Measurements from ENCODE around the gene CARHSP1. TPM values are rescaled to one million over a fixed set of nuclear protein-coding genes. Genes with fewer than 3 reads are reported as not detected.
A peak's percentile ranks its signal among the peaks of the same experiment; 100 is the strongest.
"Not testable (repeated sequence)": the region's sequence is repeated elsewhere in the genome, so short reads cannot be mapped to it uniquely, and the experiment has no call there.

CARHSP1 gene
- polyA plus RNA-seq (2013, experiment 1 of 2; ENCODE audit: insufficient read length), result 103 TPM
- polyA plus RNA-seq (2013, experiment 2 of 2; ENCODE audit: insufficient read length), result 53.0 TPM

DNA sequence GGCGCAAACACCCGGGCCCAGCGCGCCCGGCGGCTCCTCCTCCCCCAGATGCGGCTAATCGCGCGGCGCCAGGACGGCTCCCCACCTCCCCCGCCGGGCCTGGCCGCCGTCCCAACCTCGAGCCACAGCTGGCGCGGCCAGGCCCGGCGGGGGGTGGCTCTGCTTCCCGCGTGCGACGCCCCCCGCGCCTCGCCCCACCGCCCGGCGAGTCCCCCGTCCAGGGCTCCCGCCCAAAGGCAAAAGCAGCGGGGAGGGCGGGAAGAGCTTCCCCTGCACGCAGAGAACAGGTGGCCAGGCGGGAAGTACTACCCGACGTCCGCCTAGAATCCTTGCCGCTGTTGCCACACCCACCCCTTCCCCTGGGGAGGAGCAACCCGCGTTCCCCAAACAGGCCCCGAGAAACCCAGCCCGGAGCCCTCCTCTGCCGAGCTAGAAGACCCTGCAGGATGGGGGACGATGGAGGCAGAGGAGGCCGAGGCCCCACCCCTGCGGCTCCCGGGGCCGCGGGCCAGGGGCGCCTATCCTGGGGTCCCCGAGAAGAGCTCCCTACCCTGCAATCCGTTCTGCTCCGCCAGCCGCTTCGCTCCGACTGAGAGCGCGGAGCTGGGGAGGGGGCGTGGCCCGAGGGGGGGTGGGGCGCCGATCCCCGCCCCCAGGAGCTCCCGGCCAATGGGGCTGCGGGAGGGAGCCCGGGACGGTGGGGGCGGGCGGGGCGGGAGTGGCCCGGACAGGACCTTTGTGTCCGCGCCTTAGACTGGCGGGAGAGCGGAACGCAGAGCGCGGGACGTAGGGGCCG is at the start of gene CARHSP1:
CARHSP1 (minus strand) TSS at position 591 of the 796 bp plus-strand sequence. CDS start 9,678 bp downstream, outside the sequence.
- peak; percentile 90 for DNase-seq

DNA sequence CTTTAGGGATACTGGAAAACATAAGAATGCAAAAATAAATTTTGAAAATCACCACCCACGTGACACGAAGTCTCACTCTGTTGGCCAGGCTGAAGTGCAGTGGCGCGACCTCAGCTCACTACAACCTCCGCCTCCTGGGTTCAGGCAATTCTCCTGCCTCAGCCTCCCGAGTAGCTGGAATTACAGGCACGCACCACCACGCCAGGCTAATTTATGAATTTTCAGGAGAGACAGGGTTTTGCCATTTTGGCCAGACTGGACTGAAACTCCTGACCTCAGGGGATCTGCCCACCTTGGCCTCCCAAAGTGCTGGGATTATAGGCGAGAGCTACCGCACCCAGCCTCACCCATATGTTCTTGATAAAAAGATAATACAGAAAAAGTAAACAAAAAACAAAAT is 48.5 kb upstream of the CARHSP1 start:
- not testable (repeated sequence) for DNase-seq

GRCh38 chr16:8916541-8917225 is 47.9 kb upstream of the CARHSP1 start:
- no peak for DNase-seq

GRCh38 chr16:8915722-8916301 is 47.0 kb upstream of the CARHSP1 start:
- DNase-seq, result no peak

DNA sequence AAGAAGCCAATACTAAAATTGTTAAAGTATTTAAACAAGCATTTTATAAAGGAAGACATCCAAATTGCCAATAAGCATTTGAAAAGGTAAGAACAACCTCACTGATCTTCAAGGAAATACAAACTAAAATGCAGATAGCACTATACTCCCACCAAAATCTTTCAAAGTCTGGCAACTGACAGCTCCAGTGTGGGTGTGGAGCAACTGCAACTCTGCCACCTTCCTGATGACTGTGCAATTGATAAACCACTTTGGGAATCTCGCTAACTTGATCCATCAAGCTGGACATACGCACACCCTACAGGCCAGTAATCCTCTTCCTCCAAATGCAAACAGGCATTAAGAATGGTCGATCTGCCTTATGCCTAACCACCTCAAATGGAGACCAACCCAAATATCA is 45.3 kb upstream of the CARHSP1 start:
- no peak for DNase-seq

DNA sequence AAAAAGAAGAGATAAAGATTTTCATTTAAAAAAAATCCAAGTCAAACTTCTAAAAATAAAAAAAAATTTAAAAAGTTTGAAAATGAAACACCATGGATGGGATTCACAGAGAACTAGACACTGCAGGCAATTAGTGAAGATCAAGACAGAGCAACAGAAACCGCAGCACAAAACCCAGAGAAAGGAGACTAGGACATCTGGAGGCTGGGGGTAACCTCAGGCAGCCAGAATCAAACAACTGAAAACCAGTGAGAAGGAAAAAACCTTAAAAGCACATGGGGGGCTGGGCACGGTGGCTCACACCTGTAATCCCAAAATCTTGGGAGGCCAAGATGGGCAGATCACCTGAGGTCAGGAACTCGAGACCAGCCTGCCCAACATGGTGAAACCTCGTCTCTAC is 44.0 kb upstream of the CARHSP1 start:
- no peak for DNase-seq

- no peak for DNase-seq
Observed at GRCh38 chr16:8910811-8911210, 42.0 kb upstream of the CARHSP1 start.

- no peak for DNase-seq
Observed at GRCh38 chr16:8908810-8909468, 40.1 kb upstream of the CARHSP1 start.

DNA sequence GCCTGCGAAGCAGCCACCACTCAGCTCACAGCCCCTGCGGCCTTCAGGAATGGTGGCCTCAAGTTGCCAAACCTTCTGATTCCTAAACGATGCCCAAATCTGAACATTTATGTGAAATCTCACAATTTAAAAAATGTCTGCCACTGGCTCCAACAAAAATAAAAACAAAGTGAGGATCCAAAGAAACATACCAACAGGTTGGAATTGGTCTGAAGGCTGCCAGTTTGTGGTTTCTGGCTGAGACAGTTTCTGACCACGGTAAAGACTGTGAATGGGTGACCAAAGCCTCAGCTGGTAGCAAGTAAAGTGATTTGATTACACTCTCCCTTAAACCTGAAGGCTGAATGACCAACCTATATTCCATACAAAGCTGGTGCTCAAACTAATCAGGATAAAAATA is 38.3 kb upstream of the CARHSP1 start:
- DNase-seq, result no peak

DNA sequence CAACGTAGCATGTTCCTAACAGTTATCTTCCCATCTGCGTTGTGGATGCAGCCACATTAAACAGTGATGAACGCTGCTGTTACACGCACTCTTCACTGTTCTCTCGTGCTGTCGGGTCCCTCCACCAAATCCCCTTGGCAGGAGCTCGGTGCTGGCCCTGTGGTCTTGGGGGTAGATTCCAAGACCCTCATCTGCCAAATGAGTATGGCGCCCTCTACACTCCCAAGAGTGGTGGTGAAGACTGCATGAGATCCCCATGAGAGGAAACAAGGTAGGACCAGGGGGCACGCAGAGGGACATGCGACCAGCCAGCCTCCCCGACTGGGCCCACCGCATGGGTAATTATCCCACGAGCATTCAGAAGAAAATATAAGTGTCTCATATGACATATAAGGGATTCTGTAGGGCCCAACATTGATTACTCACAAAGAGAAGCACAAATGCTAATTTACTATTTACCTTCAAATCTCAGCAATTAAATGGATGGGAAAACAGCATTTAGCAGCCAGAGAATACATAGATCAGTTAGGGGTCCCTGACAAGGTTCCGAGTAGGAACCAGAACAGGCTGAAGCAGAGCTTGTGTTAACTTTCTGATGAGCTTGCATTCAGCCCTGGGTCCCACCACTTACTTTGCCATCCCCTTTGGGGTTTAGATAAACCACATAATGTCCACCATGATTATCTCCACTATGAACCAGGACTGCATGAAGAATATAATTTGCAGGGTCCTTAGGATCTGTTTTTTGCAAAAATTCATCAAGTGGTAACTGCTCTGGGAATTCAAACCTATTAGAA is 37.2 kb upstream of the CARHSP1 start:
- no peak for DNase-seq

- DNase-seq, result peak; percentile 15
Observed at GRCh38 chr16:8905168-8905762, 36.5 kb upstream of the CARHSP1 start.

DNA sequence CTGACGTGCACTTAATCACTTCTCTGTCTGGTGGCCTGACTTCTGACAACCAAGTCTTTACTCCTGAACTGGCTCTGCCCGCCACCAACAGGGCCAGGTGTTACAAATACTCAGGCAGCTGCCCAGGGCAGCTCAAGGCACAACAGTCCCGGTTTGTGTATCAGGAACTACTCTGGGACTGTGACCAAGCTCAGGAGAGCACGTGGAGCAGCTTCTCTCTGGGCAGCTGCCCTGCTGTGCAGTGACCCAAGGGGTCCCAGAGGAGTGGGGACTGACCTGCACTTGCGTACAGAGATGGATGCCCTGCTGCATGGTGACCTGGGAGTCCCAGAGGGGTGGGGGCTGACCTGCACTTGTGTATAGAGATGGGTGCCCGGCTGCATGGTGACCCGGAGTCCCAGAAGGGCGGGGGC is 35.2 kb upstream of the CARHSP1 start:
- no peak for DNase-seq

GRCh38 chr16:8903004-8903403 is 34.2 kb upstream of the CARHSP1 start:
- no peak for DNase-seq

DNA sequence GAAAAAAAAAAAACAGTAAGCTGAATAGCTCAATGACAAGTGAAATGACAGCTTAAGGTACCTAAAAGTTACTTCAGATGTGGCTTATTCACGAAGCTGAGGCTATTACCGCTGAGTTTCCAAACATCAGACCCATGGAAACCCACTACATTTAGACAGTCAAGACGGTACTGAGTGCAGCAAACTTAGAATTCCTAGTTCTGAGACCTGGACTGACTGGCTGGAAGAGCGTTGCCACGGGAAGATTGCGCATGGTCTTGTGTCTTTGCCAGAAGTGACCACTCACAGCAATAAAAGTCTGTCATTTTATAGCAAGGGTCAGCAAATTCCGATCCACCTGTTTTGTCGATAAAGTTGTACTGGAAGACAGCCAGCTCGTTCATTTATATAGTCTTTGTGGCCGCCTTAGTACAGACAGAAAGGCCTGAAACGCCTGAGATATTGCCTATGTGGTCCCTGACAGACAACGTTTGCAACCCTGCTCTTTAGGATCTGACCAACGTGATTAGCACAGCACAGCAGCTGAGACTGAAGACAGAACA is 32.6 kb upstream of the CARHSP1 start:
- no peak for DNase-seq

DNA sequence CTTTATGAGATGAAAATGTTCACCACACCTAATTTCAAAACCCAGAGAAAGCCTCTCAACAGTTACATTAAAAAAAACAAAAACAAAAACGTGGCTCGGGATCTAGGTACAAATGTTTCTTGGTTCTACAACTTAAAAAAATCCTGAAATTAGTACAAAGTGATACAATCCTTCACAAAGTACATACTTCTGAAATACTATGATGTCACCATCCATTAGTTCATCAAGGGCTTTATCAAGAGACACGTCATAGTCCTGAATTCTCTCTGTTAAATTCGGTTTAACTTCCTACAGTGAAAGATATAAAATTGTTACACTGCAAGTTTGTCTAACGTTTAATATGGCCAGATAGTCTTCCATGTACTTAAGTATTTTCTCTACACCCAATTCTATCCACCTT is 31.5 kb upstream of the CARHSP1 start:
- no peak for DNase-seq

DNA sequence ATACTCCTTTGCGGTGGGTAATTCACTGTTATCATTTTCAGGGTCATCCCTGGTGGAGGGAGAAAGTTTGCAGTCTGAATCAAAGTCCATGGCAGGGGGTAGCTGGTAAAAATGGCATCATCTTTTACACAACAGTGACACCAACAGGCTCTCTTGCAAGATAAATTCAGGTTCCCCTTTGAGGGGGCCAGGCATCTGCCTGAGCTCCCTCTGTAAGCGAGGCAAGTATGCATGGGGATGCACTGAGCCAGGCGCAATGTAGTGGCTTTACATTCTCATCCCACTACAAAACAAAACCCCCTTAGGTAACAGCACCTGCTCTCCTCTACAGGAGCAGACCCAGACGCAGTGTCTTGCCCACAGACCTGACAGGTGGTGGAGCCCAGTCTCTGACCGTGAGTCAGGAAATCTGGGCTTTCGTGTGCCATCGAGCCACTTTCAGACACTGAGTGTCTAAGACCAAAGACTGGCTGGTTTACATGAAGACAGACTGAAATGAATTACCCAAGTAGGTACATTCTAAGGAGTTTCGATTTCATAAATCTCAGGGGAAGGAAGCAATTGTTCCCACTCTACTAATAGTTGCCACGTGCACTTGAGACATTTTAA is 31.0 kb upstream of the CARHSP1 start:
- no peak for DNase-seq

DNA sequence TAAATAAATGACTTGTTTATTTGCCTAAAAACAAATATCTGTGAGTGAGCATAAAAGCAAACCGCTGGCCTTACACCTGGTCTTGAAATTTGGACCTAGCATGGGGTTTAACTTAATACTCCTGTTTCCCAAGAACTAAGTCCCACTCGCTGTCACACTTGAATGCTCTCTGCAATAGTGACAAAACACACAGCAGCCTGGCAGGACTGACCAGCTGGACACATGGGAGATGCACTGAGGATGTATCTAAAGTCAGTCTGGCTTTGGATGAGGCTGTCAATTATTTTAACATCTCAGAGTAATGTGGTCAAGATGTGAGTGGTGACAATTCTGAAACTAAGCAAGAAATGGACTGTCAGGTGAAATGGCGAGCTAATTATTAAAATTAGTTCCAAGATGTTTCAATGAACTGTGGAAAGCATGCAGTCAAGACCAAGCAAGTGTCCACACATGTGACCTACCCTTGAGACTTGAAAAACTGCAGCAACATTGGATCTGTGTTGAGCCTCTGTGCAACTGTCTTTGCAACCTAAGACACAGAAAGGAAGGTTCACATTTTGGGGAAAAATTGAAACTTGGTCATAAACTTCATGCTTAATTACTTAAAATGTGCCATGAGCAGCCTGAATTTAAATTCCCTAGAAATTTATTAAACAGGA is 30.0 kb upstream of the CARHSP1 start:
- no peak for DNase-seq

- no peak for DNase-seq
Observed at GRCh38 chr16:8894736-8895334, 26.0 kb upstream of the CARHSP1 start.

DNA sequence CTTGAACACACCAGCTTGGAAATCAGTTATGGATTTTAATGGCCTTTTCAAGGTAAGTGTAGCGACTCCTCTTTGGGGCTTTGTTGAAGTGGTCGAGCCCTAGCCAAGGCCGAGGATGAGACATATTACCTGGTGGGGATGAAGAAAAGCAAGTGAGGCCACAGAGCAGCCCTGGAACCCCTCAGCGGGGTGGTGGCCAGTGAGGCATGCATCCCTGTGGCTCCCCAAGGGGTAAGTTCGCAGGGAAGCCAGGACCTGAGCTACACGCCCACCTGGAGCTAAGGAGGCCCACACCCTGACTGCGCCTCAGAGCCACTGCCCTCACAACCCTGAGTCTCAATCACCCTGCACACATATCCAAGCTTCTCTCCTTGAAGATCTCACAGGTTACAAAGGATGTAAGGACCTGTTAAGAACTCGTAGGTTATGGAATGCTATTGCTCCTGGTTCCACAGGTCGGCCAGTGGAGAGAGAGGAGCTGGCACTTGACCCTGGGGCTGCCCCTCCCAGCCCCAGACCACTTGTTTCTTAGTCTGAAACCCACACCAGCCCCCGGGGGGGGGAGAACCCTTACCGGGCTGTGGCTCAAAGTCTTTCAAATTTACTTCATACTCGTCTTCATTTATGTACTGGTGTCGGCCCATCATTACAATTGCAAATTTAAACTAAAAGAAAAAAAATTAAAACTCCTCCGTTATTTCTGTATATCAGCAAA is 25.3 kb upstream of the CARHSP1 start:
- no peak for DNase-seq
